Tibial artery (tissue), 4 donors: ENCODE data around the gene KIAA0825.

ENCODE experiments used
- DNase-seq, 2 donors: peaks; one replicate each; pipeline ENCODE4 v3.0.0-alpha.2; 2019
- H3K27ac ChIP-seq, 2 donors: fragments of 200-600 bp; sonication (generic) in 1 of 2; 1 replicate in 1 of 2; 2 replicates in 1 of 2; pipeline ENCODE4 v1.5.1; 2018 to 2019; ENCODE audit warnings: mild to moderate bottlenecking in 1 of 2
- H3K27me3 ChIP-seq, 2 donors: fragments of 200-600 bp; sonication (generic) in 1 of 2; one replicate each; pipeline versions ENCODE4 v1.5.1 to v1.6.0; 2016 to 2019
- H3K36me3 ChIP-seq, 3 donors: fragments of 200-600 bp; sonication (generic) in 2 of 3; one replicate each; pipeline ENCODE4 v1.5.1; 2016 to 2019; ENCODE audit warnings: mild to moderate bottlenecking in 2 of 3
- H3K4me1 ChIP-seq, 4 donors: fragments of 200-600 bp; sonication (generic) in 2 of 4; 1 replicate in 3 of 4; 2 replicates in 1 of 4; pipeline ENCODE4 v1.5.1; 2016 to 2019
- H3K4me3 ChIP-seq, 2 donors: fragments of 200-600 bp; sonication (generic) in 1 of 2; 1 replicate in 1 of 2; 2 replicates in 1 of 2; pipeline ENCODE4 v1.5.1; 2018 to 2019; ENCODE audit warnings: mild to moderate bottlenecking in 2 of 2
- H3K9me3 ChIP-seq, 3 donors: fragments of 200-600 bp; sonication (generic) in 1 of 3; one replicate each; pipeline ENCODE4 v1.5.1; 2016 to 2019
- intact Hi-C: fragments of 100-400 bp; cut with DNase I; formaldehyde crosslinking; loops from one replicate; pipeline ENCODE4 v1.15.0; 2023; ENCODE audit warnings: low total_unique reads
- TF ChIP-seq, protein P1 (sequence below), 2 experiments: fragments of 200-600 bp in 1 of 2; fragments of 450-650 bp in 1 of 2; IDR thresholded peaks; one replicate each; pipeline ENCODE4 v1.5.1; 2017 to 2019; ENCODE audit warnings: antibody characterized with exemption in 2 of 2, mild to moderate bottlenecking in 1 of 2, moderate library complexity in 1 of 2

Gene KIAA0825

GRCh38 chr5:94499806-94500205, 118.6 kb downstream of the KIAA0825 start:
- intact Hi-C loops, result no loop called here

DNA sequence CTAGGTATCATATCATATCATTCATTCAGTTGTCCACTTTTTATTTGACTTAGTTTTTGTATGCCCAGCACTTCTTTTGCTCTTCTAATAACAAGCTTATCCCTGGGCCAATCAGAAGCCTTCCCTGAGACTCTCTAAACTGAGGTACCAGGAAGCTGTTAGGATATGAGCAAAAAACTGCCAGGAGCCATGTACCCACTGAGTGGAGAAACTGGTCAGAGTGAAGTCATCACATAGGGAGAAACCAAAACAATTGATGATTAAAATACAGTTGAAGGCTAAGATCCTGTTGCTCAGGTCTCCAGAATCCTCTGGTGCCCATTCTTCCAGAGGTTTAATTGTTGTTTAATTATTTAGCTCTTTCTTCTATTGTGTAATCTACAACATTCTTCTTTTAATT, 120.2 kb downstream of the KIAA0825 start:
- DNase-seq, result no peak
- Histone ChIP-seq H3K27me3 (no peaks in the 10 kb centered on the region), H3K4me3 (no peak overlapping the region), H3K36me3 (no peaks in the 10 kb centered on the region), H3K4me1 (no peaks in the 10 kb centered on the region), H3K9me3 (no peaks in the 10 kb centered on the region), H3K27ac (no peak overlapping the region)
- intact Hi-C loops, result no loop called here
- TF ChIP-seq, protein P1, sequence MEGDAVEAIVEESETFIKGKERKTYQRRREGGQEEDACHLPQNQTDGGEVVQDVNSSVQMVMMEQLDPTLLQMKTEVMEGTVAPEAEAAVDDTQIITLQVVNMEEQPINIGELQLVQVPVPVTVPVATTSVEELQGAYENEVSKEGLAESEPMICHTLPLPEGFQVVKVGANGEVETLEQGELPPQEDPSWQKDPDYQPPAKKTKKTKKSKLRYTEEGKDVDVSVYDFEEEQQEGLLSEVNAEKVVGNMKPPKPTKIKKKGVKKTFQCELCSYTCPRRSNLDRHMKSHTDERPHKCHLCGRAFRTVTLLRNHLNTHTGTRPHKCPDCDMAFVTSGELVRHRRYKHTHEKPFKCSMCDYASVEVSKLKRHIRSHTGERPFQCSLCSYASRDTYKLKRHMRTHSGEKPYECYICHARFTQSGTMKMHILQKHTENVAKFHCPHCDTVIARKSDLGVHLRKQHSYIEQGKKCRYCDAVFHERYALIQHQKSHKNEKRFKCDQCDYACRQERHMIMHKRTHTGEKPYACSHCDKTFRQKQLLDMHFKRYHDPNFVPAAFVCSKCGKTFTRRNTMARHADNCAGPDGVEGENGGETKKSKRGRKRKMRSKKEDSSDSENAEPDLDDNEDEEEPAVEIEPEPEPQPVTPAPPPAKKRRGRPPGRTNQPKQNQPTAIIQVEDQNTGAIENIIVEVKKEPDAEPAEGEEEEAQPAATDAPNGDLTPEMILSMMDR (IDR thresholded peaks at IDR 0.05), result no peak

More at GRCh38 chr5:94499806-94500205, 118.6 kb downstream of the KIAA0825 start:
- Histone ChIP-seq H3K4me1 (no peaks in the 10 kb centered on the region), H3K27ac (no peak overlapping the region), H3K4me3 (no peak overlapping the region), H3K27me3 (no peaks in the 10 kb centered on the region), H3K9me3 (no peaks in the 10 kb centered on the region), H3K36me3 (no peaks in the 10 kb centered on the region)
- DNase-seq, result no peak
- TF ChIP-seq, protein P1 (IDR thresholded peaks at IDR 0.05), result no peak

GRCh38 chr5:94485067-94485466, 133.3 kb downstream of the KIAA0825 start:
- intact Hi-C loops, result no loop called here
- H3K27ac ChIP-seq, result no peak overlapping the region

DNA sequence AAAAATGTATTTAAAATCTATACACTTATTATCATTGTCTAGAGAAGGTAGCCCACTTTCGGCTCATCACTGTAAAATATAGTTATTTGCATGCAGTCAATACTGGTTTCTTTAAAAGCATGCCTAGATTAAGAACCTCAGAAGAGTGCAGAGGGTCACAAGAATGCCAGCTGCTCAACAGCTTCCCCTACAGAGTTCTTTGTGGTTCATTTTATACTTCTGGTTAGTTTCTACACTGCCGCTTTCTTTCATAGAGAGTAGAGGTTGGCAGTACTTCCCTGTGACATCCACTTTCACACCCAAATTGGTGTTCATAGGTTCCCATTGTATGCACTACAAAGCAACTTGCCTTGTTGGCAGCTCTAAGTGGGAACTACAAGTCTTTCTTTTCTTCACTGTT, 137.3 kb downstream of the KIAA0825 start:
- intact Hi-C loops, result no loop called here
- Histone ChIP-seq H3K9me3 (no peaks in the 10 kb centered on the region), H3K4me1 (no peaks in the 10 kb centered on the region), H3K27ac (no peak overlapping the region), H3K4me3 (no peak overlapping the region), H3K36me3 (peaks cover 4 to 5% (median 5%) of the 10 kb centered on the region in 3 donors), H3K27me3 (no peaks in the 10 kb centered on the region)
- no peak for DNase-seq
- TF ChIP-seq, protein P1 (IDR thresholded peaks at IDR 0.05), result no peak

More at GRCh38 chr5:94485067-94485466, 133.3 kb downstream of the KIAA0825 start:
- no peak for DNase-seq
- H3K4me3 ChIP-seq, result no peak overlapping the region
- TF ChIP-seq, protein P1 (IDR thresholded peaks at IDR 0.05), result no peak
- H3K9me3 ChIP-seq, result no peaks in the 10 kb centered on the region
- no peaks in the 10 kb centered on the region for H3K27me3 ChIP-seq
- H3K36me3 ChIP-seq, result no peaks in the 10 kb centered on the region
- H3K4me1 ChIP-seq, result no peaks in the 10 kb centered on the region

GRCh38 chr5:94480486-94480885, 137.9 kb downstream of the KIAA0825 start:
- H3K36me3 ChIP-seq, result peaks cover 4 to 6% (median 6%) of the 10 kb centered on the region in 3 donors
- no peaks in the 10 kb centered on the region for H3K27me3 ChIP-seq
- intact Hi-C loops, result no loop called here
- H3K4me1 ChIP-seq, result no peaks in the 10 kb centered on the region
- no peak overlapping the region for H3K27ac ChIP-seq
- H3K9me3 ChIP-seq, result no peaks in the 10 kb centered on the region
- TF ChIP-seq, protein P1 (IDR thresholded peaks at IDR 0.05), result no peak
- no peak for DNase-seq
- no peak overlapping the region for H3K4me3 ChIP-seq

GRCh38 chr5:94473936-94474335, 144.5 kb downstream of the KIAA0825 start:
- intact Hi-C loops, result no loop called here
- Histone ChIP-seq H3K27ac (no peak overlapping the region), H3K4me1 (no peaks in the 10 kb centered on the region), H3K36me3 (peaks cover 4 to 13% (median 6%) of the 10 kb centered on the region in 3 donors), H3K9me3 (no peaks in the 10 kb centered on the region), H3K27me3 (no peaks in the 10 kb centered on the region), H3K4me3 (no peak overlapping the region)
- DNase-seq, result no peak
- TF ChIP-seq, protein P1 (IDR thresholded peaks at IDR 0.05), result no peak
